Glomerular endothelial cell (primary cell): ENCODE results near the gene PTPRN2. TPM values are rescaled to one million over a fixed set of nuclear protein-coding genes. Genes with fewer than 3 reads are reported as not detected.

Source experiments
- DNase-seq: peaks from one replicate; pipeline ENCODE4 v3.0.0-alpha.2; 2011; ENCODE audit warnings: low read depth, low spot score; ENCODE audit errors: extremely low read depth
- total RNA-seq: library from RNA; depleted of rRNA; stranded (reverse); fragments of >200 nt; gene quantifications from 2 replicates; pipeline ENCODE4 v1.2.3, GENCODE V29; 2015

The PTPRN2 gene
- total RNA-seq, 1 donor from 2014 or later: 10.0 TPM

DNA sequence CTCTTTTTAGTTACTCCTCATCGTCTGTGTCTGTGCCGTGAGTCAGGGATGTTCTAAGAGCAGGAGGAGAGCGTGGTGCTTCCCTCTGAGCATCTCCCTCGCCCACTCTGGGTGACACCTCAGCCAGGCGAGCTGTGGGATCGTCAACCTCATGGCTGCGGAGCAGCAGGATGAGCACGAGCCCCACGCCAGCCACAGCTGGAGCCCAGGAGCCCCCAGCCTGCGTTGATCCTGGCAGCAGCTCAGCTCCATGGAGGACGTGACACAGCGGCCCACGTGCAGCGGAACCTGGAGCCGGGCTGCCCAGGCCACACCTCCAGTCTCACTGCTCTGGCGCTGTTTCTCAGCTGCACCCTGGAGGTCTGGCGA lies 512.0 kb downstream of the PTPRN2 start:
- DNase-seq: no peak

DNA sequence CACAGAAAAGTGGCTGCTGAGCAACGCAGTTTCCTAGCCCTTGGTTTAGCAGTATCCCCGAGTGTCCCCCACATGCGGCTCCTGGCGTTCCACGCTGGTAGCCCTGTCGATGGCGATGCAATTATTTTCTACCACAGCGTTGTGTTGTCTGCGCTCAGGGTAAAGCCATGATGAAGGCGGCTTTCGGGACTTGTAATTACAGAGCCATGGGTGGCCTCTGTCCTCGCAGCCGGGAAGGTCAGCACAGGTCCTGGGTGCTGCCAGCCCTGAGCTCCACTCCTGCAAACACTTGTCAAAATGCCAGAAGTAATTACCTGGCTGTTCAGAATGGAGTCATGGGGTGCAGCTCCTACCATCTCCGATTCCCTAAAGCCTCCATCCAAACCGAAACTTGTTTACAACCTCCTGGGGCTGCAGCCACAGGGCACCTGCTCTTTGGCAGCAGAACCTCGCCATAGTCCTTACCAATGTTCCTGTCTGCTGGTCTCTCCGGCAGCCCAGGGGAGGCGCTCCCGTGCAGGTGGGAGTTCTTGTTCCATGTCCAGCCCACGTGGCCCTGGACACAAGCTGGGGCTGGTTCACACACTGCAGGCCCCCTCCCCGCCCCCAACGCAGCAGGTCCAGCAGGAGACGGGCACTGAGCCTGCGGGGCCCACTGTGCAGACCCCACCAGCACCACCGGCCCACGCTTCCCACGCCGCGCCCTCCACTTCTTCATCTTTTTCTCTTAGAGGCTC lies 512.6 kb downstream of the PTPRN2 start:
- DNase-seq: no peak

DNA sequence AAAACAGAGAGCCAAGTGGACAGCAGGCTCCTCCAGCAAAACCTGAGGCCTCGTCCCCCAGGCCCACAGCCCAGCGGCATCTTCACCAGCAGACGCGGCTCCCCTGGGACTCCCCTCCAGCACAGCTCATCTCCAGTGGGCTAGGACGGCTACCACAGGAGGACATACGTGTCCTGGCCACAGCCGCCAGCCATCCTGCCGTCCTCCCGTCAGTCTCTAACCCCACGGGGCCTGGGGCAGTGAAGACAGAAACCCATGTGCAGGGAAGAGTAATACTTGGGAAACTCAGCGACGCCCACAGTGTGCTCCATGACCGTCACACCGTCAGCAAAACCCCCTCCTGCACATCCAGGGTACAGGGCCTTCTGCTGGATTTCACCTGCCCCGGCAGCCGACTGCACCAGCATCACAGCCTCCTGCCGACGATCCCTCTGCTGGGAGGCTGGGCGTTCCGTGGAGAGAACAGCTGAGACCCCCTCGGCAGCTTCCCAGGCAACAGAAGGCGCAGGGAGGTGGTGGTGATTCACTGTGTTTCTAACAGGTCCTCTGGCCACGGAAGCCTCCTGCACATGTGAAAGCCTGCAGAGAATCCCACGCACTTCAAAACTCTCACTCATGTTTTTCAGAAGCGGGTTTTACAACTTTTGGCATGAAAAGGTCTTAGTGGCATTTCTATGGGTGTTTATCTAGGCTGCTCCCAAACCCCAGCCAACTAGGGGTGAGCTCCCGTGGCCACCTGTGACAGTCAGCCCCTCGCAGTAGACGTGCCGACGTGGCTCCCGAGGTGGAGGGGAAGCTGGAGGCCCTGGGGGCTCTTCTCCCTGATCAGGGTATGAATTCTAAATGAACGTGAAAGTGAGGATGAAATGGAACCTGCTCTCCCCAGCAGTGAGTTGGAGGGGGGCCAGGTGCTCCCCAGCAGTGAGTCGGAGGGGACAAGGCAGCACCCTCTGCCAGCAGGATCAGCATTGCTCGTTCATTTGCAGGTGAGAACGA lies 513.5 kb downstream of the PTPRN2 start:
- DNase-seq: no peak

DNA sequence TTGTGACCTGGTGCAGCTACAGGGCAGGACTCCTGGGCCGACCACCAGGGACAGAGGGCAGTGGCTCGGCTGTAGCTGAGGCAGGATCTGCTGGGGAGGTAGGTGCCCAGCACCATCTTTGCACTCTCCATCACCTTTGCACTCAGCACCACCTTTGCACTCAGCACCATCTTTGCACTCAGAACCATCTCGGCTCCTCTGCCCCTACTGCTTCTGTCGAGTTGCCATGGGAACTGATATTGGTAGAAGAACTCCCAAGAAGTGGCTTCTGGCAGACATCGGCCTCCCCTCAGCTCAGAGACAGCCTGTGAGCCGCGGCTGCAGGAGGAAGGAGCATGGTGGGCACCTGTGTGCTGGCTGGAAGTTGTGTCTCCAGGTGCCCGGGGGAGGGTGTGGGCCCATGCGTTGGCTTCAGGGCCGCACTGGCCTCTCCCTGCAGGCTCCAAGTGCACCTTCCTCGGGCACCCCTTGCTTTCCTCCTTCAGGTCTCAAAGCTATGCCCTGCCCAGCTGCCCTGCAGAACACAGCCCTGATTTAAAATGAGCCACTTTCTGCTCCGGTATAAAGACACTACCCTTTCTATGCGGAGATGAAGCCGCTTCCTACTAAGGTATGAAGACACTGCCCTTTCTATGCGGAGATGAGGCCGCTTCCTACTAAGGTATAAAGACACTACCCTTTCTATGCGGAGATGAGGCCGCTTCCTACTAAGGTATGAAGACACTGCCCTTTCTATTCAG lies 514.5 kb downstream of the PTPRN2 start:
- DNase-seq: no peak

GRCh38 chr7:158070222-158070920 lies 517.3 kb downstream of the PTPRN2 start:
- DNase-seq: no peak

GRCh38 chr7:158068853-158069252 lies 518.8 kb downstream of the PTPRN2 start:
- DNase-seq: no peak

DNA sequence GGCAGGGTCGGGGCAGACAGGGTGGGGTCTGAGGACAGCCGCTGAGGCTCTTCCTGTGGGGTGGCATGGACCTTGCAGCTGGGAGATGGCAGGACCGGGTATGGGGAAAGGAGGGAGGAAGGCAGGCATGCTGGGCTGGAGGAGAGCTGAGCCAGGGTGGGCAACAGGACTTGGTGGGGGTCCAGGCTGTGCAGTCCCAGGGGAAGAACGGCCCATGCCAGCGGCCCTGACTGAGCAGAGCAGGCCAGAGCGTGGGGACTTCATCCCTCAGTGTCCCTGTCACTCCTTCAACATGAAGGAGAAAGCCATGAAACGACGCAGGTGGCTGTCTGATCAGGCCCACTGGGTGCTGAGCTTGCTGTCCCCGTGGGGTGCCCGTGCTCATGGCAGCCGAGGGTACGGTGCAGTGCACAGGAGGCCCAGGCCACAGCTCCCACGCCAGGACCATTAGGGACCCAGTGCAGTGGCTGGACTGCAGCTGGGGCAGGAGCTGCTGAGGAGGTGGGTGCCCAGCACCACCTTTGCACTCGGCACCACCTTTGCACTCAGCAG lies 519.6 kb downstream of the PTPRN2 start:
- DNase-seq: no peak

- no peak for DNase-seq
Measured at GRCh38 chr7:158067219-158067930, 520.2 kb downstream of the PTPRN2 start.

DNA sequence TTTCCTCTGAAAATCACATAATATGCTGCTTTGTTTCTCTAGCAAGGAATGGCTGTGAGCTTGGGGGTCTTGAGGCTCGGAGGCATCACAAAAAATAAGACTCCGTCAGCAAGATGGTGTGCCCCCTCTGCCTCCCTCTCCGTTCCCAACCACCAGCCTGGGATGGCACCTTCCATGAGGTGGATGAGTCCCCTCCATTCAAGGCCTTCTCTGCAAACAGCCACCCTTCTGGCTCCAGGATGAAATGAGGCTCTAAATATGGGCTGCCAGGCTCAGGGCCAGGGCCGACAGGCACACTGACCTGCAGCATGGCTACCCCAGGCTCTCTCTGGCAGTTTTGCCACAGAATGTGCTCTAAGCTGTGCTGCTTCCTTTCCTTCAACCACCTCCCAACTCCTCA lies 521.5 kb downstream of the PTPRN2 start:
- no peak for DNase-seq

DNA sequence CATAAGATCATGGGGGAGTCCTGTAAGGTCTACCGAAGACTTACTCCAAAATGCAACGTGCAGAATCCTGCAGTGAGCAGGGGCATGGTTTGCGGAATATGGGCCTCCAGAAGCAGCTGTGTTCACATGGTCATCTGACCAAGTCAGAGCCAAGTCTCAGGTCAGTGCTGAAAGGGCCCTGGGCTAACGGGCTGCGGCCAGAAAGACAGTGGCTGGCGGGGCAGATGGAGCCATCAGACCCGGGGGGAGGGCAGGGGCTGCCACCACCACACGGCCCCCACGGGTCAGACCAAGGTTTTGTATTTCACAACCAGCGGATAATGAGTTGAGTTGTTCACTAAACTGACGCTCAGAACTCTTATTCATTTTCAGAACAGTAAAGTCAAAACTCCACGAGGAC lies 522.3 kb downstream of the PTPRN2 start:
- DNase-seq: no peak

DNA sequence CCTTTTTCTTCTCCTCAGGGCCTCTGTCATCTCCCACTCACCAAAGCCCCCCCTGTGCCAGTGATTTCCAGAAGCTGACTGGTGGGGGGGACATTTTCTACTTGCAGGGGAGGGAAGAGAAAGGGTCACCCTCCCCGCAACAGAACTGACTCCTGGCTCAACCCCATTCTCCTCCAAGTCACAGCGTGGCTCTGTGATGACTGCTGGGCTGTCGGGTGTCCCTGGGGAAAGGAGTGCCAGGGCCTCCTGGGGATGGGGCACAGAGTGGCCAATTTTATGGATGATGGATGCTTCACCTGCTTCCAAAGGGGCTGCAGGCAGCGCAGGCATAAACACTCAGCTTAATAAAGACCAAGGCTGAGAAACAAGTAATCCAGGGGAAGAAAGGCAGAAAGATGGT lies 523.0 kb downstream of the PTPRN2 start:
- no peak for DNase-seq

GRCh38 chr7:158063850-158064610 lies 523.6 kb downstream of the PTPRN2 start:
- DNase-seq: no peak

- DNase-seq: no peak
Measured at GRCh38 chr7:158062661-158063060, 525.0 kb downstream of the PTPRN2 start.

DNA sequence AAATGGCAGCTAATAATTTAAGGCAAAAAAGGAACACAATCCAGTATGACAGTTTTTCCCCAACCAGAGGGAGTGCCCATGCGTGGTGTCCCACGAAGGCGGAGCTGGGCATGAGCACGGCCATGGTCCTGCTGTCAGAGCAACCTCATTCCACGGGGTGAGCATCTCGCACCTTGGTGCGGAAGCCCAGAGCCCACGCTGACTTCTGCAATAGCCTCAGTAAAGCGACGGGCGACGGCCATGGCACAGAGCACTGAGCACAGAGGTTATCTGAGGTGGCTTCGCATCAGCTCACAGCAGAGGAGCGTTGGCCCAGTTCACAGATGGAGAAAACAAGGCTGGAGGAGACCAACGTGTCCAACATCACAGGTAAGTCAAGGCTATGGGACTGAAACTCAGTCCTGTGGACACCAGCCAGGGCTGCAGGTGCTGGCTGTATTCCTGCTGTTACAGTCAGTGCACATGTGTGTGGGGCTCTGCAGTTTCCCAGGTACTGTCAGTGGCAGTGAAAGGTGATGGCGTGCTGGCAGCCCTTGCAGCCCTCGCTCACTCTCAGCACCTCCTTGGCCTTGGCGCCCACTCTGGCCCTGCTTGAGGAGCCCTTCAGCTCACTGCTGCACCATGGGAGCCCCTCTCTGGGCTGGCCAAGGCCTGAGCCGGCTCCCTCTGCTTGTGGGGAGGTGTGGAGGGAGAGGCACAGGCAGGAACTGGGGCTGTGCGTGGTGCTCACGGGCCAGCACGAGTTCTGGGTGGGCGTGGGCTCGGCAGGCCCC lies 525.6 kb downstream of the PTPRN2 start:
- no peak for DNase-seq

GRCh38 chr7:158061026-158061630 lies 526.5 kb downstream of the PTPRN2 start:
- DNase-seq: no peak

DNA sequence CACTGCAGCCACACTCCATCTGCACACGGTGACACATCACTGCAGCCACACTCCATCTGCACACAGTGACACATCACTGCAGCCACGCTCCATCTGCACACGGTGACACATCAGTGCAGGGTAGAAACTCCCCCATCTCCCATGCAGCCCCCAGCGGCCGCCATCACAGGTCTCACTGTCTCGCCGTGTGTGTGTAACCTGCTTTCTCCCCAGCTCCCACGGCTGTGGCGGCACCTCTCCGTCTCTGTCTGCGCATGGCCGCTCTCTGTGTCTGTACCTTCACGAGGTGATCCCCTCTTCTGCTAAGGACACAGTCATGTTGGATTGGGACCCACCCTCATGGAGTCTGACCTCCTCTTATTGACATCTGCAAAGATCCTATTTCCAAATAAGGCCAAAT lies 527.4 kb downstream of the PTPRN2 start:
- no peak for DNase-seq

- DNase-seq: no peak
Measured at GRCh38 chr7:158057446-158057845, 530.2 kb downstream of the PTPRN2 start.

GRCh38 chr7:158056761-158057160 lies 530.9 kb downstream of the PTPRN2 start:
- no peak for DNase-seq
